GM19193 (cell line): ENCODE results near the gene IVD.

Experiments
- POLR2A ChIP-seq: IDR thresholded peaks from 4 replicates; pipeline ENCODE4 v1.6.1; 2011; ENCODE audit not compliant: insufficient read depth, insufficient read length; ENCODE audit errors: extremely low read depth

The IVD gene

DNA sequence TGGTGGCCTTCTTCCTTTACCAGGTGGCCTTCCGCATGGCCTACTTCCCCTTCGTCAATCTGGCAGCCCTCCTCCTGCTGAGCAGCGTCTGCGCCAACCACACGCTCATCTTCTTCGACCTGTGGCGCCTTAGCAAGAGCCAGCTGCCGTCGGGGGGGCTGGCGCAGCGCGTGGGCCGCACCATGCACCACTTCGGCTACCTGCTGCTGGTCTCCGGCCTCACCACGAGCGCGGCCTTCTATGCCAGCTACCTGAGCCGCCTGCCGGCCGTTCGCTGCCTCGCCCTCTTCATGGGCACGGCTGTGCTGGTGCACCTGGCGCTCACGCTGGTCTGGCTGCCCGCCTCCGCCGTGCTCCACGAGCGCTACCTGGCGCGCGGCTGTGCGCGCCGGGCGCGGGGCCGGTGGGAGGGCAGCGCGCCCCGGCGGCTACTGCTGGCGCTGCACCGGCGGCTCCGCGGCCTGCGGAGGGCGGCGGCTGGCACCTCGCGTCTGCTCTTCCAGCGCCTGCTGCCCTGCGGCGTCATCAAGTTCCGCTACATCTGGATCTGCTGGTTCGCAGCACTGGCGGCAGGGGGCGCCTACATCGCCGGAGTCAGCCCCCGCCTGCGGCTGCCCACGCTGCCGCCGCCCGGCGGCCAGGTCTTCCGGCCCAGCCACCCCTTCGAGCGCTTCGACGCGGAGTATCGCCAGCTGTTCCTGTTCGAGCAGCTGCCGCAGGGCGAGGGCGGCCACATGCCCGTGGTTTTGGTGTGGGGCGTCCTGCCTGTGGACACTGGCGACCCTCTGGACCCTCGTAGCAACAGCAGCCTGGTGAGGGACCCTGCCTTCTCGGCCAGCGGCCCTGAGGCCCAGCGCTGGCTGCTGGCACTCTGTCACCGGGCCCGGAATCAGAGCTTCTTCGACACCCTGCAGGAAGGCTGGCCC, 37.6 kb upstream of the IVD start:
- TF ChIP-seq POLR2A: no peak

DNA sequence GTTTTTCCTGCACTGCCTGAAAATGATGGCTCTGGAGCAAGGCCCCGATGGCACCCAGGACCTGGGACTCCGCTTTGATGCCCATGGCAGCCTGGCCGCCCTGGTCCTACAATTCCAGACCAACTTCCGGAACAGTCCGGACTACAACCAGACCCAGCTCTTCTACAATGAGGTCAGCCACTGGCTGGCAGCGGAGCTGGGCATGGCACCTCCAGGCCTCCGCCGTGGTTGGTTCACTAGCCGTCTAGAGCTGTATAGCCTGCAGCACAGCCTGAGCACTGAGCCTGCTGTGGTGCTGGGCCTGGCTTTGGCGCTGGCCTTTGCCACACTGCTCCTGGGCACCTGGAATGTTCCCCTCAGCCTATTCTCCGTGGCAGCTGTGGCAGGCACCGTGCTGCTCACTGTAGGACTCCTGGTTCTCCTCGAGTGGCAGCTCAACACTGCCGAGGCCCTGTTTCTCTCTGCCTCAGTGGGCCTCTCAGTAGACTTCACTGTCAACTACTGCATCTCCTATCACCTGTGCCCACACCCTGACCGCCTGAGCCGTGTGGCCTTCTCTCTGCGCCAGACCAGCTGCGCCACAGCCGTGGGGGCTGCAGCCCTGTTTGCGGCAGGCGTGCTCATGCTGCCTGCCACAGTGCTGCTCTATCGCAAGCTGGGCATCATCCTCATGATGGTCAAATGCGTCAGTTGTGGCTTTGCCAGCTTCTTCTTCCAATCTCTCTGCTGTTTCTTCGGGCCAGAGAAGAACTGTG, 36.7 kb upstream of the IVD start:
- TF ChIP-seq POLR2A: no peak

DNA sequence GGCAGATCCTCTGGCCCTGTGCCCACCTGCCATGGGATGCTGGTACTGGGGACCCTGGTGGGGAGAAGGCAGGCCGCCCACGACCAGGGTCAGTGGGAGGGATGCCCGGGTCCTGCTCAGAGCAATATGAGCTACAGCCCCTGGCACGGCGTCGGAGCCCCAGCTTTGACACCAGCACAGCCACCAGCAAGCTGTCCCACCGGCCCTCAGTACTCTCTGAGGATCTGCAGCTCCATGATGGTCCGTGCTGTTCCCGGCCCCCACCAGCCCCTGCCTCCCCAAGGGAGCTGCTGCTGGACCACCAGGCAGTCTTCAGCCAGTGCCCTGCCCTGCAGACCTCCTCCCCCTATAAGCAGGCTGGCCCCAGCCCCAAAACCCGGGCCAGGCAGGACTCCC, 36.1 kb upstream of the IVD start:
- no peak for TF ChIP-seq POLR2A

DNA sequence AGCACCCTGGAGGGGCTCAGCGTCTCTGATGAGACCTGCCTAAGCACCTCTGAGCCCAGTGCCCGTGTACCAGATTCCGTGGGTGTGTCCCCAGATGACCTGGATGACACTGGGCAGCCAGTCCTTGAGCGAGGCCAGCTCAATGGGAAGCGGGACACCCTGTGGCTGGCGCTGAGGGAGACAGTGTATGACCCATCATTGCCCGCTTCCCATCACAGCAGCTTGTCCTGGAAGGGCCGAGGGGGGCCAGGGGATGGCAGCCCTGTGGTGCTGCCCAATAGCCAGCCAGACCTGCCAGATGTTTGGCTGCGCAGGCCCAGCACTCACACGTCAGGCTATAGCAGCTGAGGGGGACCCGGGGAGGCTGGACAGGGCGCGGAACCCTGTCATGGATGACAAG, 35.6 kb upstream of the IVD start:
- TF ChIP-seq POLR2A: no peak

DNA sequence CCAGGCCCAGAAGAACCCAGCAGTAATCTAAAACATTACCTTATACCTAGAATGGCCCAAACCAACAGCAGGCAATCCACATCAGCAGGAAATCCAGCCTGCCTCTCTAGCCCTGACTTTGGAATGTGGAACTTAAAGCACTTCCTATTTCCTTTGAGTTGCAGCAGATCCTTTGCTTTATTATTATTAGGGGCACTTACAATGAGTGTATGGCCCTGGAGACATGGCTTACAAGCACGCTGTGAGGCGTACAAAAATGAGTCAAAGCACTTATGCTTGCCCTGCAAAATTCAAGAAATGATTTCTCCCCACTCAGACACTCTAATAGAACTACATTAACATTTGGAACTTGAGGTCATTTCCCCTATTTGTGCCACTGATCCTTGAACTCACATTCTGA, 32.6 kb upstream of the IVD start:
- no peak for TF ChIP-seq POLR2A

DNA sequence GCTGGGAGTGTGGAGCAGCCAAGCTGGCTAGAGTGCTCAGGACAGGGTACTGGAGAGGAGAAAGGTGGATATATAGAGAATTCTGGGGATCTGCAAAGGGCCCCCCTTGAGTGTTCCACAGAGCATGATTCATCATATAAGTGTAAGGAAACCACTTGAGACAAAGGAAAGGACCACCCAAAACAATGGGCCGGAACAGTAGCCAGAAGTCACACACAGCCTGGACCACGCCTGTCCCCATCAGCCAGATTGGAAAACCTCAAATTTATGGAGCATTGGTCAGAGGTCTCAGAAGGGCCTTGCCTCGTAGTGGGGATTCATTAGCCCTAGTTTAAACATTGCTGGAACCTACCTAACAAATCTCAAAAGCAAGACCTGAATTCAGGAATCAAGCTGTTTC, 28.0 kb upstream of the IVD start:
- TF ChIP-seq POLR2A: no peak

DNA sequence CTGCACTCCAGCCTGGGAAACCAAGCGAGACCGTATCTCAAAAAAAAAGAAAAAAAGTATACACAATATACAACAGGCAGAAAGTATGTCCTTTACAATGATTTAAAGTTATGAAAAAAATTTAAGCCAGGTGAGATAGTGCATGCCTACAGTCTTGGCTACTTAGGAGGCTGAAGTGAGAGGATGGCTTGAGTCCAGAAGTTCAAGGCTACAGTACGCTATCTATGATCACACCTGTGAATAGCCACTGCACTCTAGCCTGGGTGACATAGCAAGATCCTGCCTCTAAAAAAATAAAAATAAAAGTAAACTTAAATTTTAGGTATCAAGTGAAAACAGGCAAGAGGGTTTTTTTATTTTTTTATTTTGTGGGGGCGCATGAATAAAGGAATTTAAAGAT, 26.2 kb upstream of the IVD start:
- no peak for TF ChIP-seq POLR2A

DNA sequence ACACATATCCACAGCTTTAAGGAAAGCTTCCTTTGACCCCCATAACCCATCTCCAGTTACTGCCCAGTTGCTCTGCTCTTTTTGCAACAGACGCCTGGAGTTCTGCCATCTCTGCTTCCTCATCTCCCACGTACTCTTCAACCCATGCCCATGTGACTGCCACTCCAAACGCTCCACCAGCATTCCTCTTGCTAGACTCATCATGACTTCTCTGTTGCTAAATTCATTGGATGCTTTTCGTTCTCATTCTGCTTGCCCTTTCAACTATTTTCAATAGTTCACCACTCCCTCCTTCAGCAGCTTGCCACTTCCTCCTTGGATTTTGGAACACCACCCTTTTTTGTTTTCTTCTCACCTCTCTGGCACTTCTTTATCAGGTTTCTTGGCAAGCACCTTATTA, 25.7 kb upstream of the IVD start:
- TF ChIP-seq POLR2A: no peak

DNA sequence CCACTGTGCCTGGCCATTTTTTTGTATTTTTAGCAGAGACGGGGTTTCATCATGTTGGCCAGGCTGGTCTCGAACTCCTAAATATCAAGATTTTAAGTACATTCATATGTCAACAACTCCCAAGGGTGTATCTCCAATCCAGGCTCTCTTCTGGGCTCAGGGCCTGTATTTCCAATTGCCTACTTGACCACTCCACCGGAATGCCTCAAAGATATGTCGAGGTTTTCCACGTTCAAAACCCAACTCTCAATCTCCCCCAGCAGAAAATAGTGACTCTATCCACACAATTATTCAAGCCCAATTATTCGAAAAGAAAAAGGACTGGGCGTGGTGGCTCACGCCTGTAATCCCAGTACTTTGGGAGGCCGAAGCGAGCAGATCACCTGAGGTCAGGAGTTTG, 25.0 kb upstream of the IVD start:
- TF ChIP-seq POLR2A: no peak

DNA sequence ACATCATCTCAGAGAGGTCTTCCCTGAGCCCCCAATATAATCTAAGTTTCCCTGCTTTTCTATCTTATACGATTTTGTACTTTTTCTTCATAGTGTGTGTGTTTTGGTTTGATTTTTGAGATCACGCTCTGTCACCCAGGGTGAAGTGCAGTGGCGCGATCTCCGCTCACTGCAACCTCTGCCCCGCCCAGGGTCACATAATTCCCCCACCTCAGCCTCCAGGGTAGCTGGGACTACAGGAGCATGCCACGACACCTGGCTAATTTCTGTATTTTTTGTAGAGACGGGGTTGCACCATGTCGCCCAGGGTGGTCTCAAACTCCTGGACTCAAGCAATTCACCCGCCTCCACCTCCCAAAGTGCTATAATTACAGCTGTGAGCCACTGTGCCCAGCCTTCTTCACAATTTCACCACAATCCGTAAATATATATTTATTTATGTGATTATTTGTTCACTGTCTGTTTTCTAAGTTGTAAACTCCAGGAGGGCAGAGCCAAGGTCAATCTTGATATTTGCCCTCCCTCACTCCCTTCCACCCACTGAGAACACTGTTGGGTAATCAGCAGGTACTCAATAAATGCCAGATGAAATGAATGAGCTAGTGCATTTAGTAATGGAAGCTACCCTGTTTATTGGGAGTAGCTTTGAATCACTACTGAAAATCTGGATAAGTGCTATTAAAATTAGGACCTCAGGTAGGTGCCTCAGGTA, 23.6 kb upstream of the IVD start:
- TF ChIP-seq POLR2A: no peak

DNA sequence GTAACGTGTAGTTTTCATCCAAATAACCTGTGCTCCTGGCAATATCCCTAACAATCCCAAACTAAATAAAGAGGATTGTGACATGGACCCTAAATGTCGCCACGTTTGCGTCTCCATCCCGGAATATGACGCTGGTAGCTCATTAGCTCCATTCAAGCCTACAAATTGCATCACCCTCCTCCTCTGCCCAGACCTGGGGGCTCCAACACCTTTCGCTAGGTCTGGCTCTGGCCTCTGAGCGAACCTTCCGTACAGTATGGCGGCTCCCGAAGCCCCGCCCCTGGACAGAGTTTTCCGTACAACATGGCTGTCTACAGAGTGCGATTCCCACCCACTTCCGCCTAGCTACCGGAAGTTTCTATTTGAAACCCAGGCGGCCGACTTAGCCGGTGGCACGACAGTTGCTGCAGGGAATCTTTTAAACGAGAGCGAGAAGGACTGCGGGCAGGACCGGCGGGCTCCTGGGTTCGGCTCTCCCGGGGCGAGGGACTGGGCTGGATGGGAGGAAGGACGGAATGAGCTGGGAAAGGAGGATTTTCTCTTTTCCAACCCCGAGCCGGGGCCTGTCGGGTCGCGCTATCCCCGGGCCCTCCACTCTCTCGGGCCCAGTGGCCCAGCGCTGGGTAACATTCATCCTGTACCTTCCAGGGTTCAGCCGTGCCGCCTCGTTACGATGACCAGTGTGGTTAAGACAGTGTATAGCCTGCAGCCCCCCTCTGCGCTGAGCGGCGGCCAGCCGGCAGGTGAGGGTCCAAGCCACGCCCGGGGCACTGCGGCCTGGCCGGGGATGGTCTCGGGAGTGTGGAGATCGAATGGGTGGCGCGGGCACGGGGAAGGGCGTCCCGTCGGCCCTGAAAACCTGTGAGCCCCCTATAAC, 22.8 kb upstream of the IVD start, which contains the start of gene KNSTRN:
Gene KNSTRN, plus strand, starts transcription at position 142 of the 877 bp plus-strand sequence. Its CDS starts 115 bp downstream, at position 257.
- peak; percentile 68 for TF ChIP-seq POLR2A

DNA sequence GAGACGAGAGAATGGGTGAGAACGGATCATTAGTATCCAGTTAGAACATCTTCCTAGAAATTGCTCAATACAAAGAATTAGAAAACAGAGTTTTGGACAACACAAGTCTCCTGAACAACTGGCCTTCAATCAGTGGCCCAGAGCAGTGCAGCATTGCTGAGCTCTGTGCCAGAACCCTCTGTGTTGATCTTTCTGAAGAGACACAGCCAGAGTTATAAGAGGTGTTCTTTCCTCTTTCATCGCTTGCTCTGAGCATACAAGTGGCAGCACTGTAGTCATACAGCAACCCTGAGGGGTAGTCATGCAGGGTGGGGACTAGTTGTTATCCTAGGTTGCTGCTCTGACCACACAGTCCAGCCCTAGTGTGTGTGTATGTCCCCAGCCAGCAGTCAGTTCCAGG, 19.1 kb upstream of the IVD start:
- no peak for TF ChIP-seq POLR2A

DNA sequence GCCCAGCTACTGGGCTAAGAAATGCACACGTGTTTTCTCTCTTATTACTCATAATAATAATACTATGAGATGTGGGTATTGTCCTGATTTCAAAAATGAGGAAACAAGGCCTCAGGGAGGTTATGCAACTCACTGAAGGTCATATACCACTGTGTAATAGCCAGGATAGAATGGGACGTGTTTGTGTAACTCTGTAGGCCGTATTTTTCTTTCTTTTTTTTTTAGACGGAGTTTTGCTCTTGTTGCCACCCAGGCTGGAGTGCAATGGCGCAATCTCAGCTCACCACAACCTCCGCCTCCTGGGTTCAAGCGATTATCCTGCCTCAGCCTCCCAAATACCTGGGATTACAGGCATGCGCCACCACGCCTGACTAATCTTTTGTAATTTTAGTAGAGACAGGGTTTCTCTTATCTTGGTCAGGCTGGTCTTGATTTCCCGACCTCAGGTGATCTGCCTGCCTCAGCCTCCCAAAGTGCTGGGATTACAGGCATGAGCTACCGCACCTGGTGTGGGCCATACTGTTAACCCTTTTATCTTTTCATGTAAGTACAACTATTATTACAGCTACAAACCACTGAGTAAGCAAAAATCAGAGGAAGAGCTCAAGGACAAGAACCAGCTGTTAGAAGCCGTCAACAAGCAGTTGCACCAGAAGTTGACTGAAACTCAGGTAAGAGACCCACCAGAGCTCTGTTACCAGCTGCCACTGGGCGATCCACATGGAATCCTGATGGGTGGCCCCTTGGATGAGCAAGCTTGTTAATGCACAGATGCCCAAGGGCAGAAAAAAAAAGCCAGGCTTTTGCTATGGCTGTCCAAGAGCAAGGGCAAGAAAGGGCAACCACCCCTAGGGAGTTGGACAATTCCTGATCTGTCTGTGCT, 16.4 kb upstream of the IVD start:
- TF ChIP-seq POLR2A: no peak

DNA sequence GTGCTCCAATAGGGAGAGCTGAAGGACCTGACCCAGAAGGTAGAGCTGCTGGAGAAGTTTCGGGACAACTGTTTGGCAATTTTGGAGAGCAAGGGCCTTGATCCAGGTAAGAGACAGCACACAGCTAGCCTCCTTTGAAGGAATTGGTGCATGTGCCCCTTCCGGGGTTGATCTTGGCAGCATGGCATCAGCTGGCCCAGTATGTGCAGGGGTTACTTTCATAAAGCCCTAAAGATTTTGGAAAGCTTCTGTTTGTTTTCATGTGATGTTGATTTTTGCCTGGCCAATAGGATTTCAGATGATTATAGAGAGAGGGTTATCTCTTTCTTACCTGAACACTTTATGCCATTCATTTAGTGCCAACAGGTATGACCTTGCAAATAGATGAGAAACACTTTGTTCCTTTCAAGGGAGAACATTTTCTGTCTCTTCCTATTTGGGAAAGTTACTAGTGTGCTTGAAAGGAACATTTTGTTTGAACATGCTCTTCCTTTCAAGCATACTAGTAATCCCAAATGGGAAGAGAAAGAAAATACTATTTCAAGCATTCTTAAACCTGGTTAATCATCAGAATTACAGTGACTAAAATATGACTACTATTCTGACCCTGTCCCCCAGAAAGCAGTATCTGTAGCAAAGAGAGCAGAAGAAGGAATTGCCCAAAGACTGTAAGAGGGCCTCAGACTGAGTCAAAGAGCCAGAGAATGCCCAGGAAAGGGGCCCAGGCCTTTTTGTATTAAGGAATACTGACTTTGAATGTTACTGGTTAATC, 15.6 kb upstream of the IVD start:
- TF ChIP-seq POLR2A: no peak
